PC-3 (cell line): ENCODE measurements around the gene TMEM185A. TPM values are rescaled to one million over a fixed set of nuclear protein-coding genes. Genes with fewer than 3 reads are reported as not detected.

ENCODE experiments used
- ATAC-seq: fragments of 200-7000 bp; cut with Tn5 transposase; 2 replicates; pipeline ENCODE4 v1.9.1; 2020; ENCODE audit warnings: mild to moderate bottlenecking, moderate library complexity
- BruUV-seq: library from RNA; stranded (reverse); fragments of 400-500 nt; replicated peaks from 2 replicates; lab custom pipeline; 2021; lab: Mats Ljungman, UMichigan
- CTCF ChIA-PET: fragments of 300-600 bp; sonication (Branson Sonifier 250); formaldehyde crosslinking; loops from one replicate; lab custom pipeline; 2022; ENCODE audit warnings: antibody characterized with exemption; lab: Charles Lee
- POLR2A ChIA-PET: fragments of 300-600 bp; sonication (Branson Sonifier 250); formaldehyde crosslinking; loops from one replicate; lab custom pipeline; 2022; ENCODE audit warnings: antibody characterized with exemption; ENCODE audit not compliant: unreplicated experiment; lab: Charles Lee
- DNase-seq: peaks from one replicate; pipeline ENCODE4 v3.0.0-alpha.2; 2015
- H2AFZ ChIP-seq: fragments of 300-600 bp; sonication (generic); 2 replicates; pipeline ENCODE4 v1.6.0; 2016; ENCODE audit warnings: antibody characterized with exemption, low read length
- H3F3A ChIP-seq: fragments of 300-600 bp; sonication (generic); one replicate; pipeline ENCODE4 v1.6.0; 2017; ENCODE audit warnings: antibody characterized with exemption, low read length, control low read depth, mild to moderate bottlenecking; ENCODE audit not compliant: unreplicated experiment
- H3K27ac ChIP-seq: fragments of 300-600 bp; sonication (generic); 2 replicates; pipeline ENCODE4 v1.5.1; 2016; ENCODE audit warnings: mild to moderate bottlenecking, low read length
- H3K27me3 ChIP-seq: fragments of 300-600 bp; sonication (generic); 2 replicates; pipeline ENCODE4 v1.6.1; 2016; ENCODE audit warnings: low read length, mixed read lengths
- H3K36me3 ChIP-seq: fragments of 300-600 bp; sonication (generic); 2 replicates; pipeline ENCODE4 v1.6.1; 2016; ENCODE audit warnings: low read depth, mixed run types, low read length, mixed read lengths
- H3K4me1 ChIP-seq: fragments of 300-600 bp; sonication (generic); 2 replicates; pipeline ENCODE4 v1.5.1; 2016; ENCODE audit warnings: low read length; ENCODE audit not compliant: insufficient read depth
- H3K4me2 ChIP-seq: fragments of 300-600 bp; sonication (generic); 2 replicates; pipeline ENCODE4 v1.6.0; 2016; ENCODE audit warnings: low read length
- H3K4me3 ChIP-seq: fragments of 300-600 bp; sonication (generic); 2 replicates; pipeline ENCODE4 v1.5.1; 2016; ENCODE audit warnings: mild to moderate bottlenecking, low read length, mixed read lengths
- H3K79me2 ChIP-seq: fragments of 300-600 bp; sonication (generic); 2 replicates; pipeline ENCODE4 v1.6.1; 2017; ENCODE audit warnings: low read length, mixed read lengths
- H3K9ac ChIP-seq: fragments of 300-600 bp; sonication (generic); 2 replicates; pipeline ENCODE4 v1.6.0; 2016; ENCODE audit warnings: mild to moderate bottlenecking, low read length
- H3K9me2 ChIP-seq: fragments of 300-600 bp; sonication (generic); replicated peaks from 2 replicates; pipeline ENCODE4 v1.6.1; 2016; ENCODE audit warnings: mixed run types, low read length, mixed read lengths
- H3K9me3 ChIP-seq: fragments of 300-600 bp; sonication (generic); 2 replicates; pipeline ENCODE4 v1.6.1; 2016; ENCODE audit warnings: low read length, mixed read lengths
- H4K20me1 ChIP-seq: fragments of 300-600 bp; sonication (generic); 2 replicates; pipeline ENCODE4 v1.6.1; 2016; ENCODE audit warnings: low read length, mixed read lengths
- EZH2 ChIP-seq: fragments of 300-600 bp; sonication (generic); IDR thresholded peaks from one replicate; pipeline ENCODE4 v1.6.1; 2017; ENCODE audit warnings: antibody characterized with exemption, mild to moderate bottlenecking, low read length; ENCODE audit not compliant: unreplicated experiment
- EZH2phosphoT487 ChIP-seq: fragments of 300-600 bp; sonication (generic); IDR thresholded peaks from 2 replicates; pipeline ENCODE4 v1.6.1; 2018; ENCODE audit warnings: mild to moderate bottlenecking, antibody characterized with exemption, low read length, borderline replicate concordance
- intact Hi-C: fragments of 100-400 bp; cut with micrococcal nuclease; formaldehyde crosslinking; loops from 2 replicates; pipeline ENCODE4 v1.9.0; 2023
- total RNA-seq: library from RNA; depleted of rRNA; stranded (reverse); fragments of >200 nt; gene quantifications from 2 replicates; pipeline ENCODE4 v1.2.3, GENCODE V29; 2014
- TF ChIP-seq, protein P1 (sequence below): fragments of 300-600 bp; sonication (generic); conservative IDR thresholded peaks from 2 replicates; pipeline ENCODE4 v1.5.1; 2017; ENCODE audit warnings: antibody characterized with exemption, low read depth, mild to moderate bottlenecking, low read length

The TMEM185A gene
- total RNA-seq, 1 experiment from 2014 or later, result 14.9 TPM

DNA sequence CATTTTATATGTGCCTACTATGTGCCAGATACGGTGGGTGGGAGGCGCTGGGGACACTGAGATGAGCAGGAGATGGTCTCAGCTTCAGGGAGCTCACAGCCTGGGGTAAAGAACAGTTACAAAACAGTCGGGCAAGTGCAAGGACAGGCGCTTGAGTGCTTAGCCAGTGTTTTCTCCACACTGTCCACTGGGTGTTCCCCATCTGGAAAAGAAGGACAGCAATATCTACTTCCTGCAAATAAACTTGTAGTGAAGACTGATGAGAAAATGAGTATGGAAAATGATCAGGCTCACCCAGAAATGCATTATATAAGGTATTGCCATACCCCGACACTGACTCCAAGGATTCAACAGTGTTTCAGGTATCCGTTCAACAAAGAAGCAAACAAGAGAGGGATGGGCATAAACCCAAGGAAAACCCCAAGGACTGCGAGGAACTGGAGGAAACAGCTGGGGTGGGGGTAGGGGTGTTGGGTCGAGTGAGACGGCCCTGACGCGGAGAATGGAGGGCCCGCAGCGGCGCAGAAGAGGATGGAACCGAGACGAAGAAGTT is 835 bp downstream of the TMEM185A start:
- Histone ChIP-seq H3K4me2 (peak overlapping the region; percentile 95), H3K4me1 (peaks cover 21% of the 10 kb centered on the region), H3K9ac (peak overlapping the region; percentile 73), H4K20me1 (peaks cover 4% of the 10 kb centered on the region; the same call in 1 of the 2 replicates), H3K9me2 (no peaks in the 10 kb centered on the region), H3K27ac (no peak overlapping the region), H3K4me3 (peak overlapping the region; percentile 95), H3K36me3 (no peaks in the 10 kb centered on the region), H3K9me3 (no peaks in the 10 kb centered on the region), H2AFZ (peak overlapping the region; percentile 95), H3K27me3 (no peaks in the 10 kb centered on the region), H3F3A (no peaks in the 10 kb centered on the region), H3K79me2 (peaks cover 48% of the 10 kb centered on the region)
- ChIA-PET POLR2A (no interaction called here), CTCF (no interaction called here)
- peak; percentile 42 for DNase-seq
- TF ChIP-seq EZH2, result no peak
- TF ChIP-seq, protein P1, sequence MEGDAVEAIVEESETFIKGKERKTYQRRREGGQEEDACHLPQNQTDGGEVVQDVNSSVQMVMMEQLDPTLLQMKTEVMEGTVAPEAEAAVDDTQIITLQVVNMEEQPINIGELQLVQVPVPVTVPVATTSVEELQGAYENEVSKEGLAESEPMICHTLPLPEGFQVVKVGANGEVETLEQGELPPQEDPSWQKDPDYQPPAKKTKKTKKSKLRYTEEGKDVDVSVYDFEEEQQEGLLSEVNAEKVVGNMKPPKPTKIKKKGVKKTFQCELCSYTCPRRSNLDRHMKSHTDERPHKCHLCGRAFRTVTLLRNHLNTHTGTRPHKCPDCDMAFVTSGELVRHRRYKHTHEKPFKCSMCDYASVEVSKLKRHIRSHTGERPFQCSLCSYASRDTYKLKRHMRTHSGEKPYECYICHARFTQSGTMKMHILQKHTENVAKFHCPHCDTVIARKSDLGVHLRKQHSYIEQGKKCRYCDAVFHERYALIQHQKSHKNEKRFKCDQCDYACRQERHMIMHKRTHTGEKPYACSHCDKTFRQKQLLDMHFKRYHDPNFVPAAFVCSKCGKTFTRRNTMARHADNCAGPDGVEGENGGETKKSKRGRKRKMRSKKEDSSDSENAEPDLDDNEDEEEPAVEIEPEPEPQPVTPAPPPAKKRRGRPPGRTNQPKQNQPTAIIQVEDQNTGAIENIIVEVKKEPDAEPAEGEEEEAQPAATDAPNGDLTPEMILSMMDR, result peak; percentile 19; the same call in 1 of the 2 replicates
- TF ChIP-seq EZH2phosphoT487, result no peak
- intact Hi-C loops, result no loop called here
- peak; percentile 65 for ATAC-seq
- BruUV-seq, result TSS peak; percentile 26

DNA sequence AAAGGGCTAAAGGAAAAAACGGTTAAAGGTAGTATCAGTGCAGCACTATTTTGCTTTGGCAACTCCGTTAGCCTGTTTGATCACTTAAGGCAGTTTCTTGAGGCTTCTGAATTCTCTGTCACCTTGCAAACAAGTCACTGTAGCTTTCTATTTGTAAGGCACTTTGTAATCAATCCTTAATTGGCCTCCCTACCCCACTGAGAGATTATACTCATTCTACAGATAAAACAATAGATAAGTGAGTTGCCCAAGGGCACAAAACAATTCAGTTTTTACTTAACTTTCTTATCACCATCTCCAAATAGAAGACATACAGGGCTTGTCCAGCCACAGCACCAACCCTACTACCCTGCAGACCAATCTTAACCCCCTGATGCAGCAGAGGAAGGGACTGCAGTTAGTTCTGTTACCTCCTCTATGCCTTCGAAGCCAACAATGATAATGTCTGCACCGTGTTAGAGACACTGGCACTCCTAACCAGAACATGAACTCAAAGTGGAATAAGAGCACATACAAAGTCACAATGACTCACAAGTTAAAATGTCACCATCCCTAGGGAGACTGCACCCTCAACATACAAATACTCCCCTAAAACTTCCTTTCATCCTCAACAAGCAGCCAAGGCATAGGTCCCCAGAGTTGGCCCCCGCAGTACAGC is 1.7 kb downstream of the TMEM185A start:
- intact Hi-C loops, result no loop called here
- no peaks in the 10 kb centered on the region for H3F3A ChIP-seq
- no peak overlapping the region for H3K27ac ChIP-seq
- CTCF ChIA-PET, result no interaction called here
- POLR2A ChIA-PET, result no interaction called here
- H4K20me1 ChIP-seq, result peaks cover 4% of the 10 kb centered on the region; the same call in 1 of the 2 replicates
- peaks cover 21% of the 10 kb centered on the region for H3K4me1 ChIP-seq
- peak overlapping the region; percentile 95 for H3K4me2 ChIP-seq
- no peaks in the 10 kb centered on the region for H3K36me3 ChIP-seq
- no TSS peak for BruUV-seq
- TF ChIP-seq EZH2, result no peak
- TF ChIP-seq, protein P1, result no peak
- no peak for TF ChIP-seq EZH2phosphoT487
- peaks cover 55% of the 10 kb centered on the region for H3K79me2 ChIP-seq
- no peak overlapping the region for H3K9ac ChIP-seq
- H3K9me3 ChIP-seq, result no peaks in the 10 kb centered on the region
- no peak overlapping the region; the same call in 1 of the 2 replicates for H2AFZ ChIP-seq
- ATAC-seq (no peak), DNase-seq (no peak)
- no peaks in the 10 kb centered on the region for H3K9me2 ChIP-seq
- H3K27me3 ChIP-seq, result no peaks in the 10 kb centered on the region
- H3K4me3 ChIP-seq, result peak overlapping the region; percentile 95

DNA sequence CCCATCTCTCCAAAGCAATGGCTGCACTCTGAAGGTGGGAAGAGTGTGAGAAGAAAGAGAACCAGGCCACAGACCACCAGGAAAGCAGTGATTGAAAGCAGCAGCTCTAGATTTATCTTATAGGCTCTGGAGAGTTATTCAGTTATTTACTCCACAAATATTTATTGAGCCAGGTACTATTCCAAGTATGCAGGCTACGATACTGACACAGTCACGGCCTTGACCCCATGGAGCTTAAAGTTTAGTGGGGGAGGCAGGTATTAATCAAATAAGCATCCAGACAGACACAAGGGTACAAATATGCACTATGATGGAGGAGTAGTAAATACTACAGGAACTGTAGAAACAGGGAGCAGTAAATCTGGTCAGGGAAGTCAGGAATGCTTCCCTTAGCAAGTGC is 2.8 kb downstream of the TMEM185A start:
- Histone ChIP-seq H3K36me3 (no peaks in the 10 kb centered on the region), H2AFZ (no peak overlapping the region), H3F3A (no peaks in the 10 kb centered on the region), H3K27ac (no peak overlapping the region), H3K9me3 (no peaks in the 10 kb centered on the region), H3K9ac (no peak overlapping the region), H3K4me1 (peaks cover 21% of the 10 kb centered on the region), H3K27me3 (no peaks in the 10 kb centered on the region), H3K4me3 (no peak overlapping the region), H4K20me1 (peaks cover 4% of the 10 kb centered on the region; the same call in 1 of the 2 replicates), H3K4me2 (no peak overlapping the region), H3K79me2 (peaks cover 66% of the 10 kb centered on the region), H3K9me2 (no peaks in the 10 kb centered on the region)
- DNase-seq (no peak), ATAC-seq (no peak)
- ChIA-PET POLR2A (no interaction called here), CTCF (no interaction called here)
- no TSS peak for BruUV-seq
- intact Hi-C loops, result no loop called here
- TF ChIP-seq EZH2, result no peak
